H9 (cell line): ENCODE data around the gene EOMES. TPM values are rescaled to one million over a fixed set of nuclear protein-coding genes. Genes with fewer than 3 reads are reported as not detected.

Experiments used
- DNase-seq: peaks from one replicate; pipeline ENCODE4 v3.0.0-alpha.2; 2017
- H2AFZ ChIP-seq: one replicate; pipeline ENCODE4 v1.6.1; 2013; ENCODE audit warnings: mild to moderate bottlenecking, low read length, control low read depth, moderate library complexity
- H2AK5ac ChIP-seq: 2 replicates; pipeline ENCODE4 v1.6.1; 2013; ENCODE audit warnings: low read length, control low read depth, mixed read lengths; ENCODE audit not compliant: insufficient read length
- H2BK120ac ChIP-seq: one replicate; pipeline ENCODE4 v1.6.1; 2013; ENCODE audit warnings: low read depth, mild to moderate bottlenecking, low read length, control low read depth, inconsistent platforms; ENCODE audit not compliant: poor library complexity, severe bottlenecking
- H2BK12ac ChIP-seq: 2 replicates; pipeline ENCODE4 v1.6.1; 2013; ENCODE audit warnings: low read length, control low read depth, mixed read lengths, low read depth; ENCODE audit not compliant: insufficient read length
- H2BK15ac ChIP-seq: 2 replicates; pipeline ENCODE4 v1.6.1; 2013; ENCODE audit warnings: low read depth, low read length, control low read depth
- H2BK20ac ChIP-seq: one replicate; pipeline ENCODE4 v1.6.1; 2013; ENCODE audit warnings: low read depth, mild to moderate bottlenecking, low read length, control low read depth, inconsistent platforms; ENCODE audit not compliant: poor library complexity, severe bottlenecking
- H2BK5ac ChIP-seq: 2 replicates; pipeline ENCODE4 v1.6.1; 2013; ENCODE audit warnings: low read length, control low read depth, mixed read lengths; ENCODE audit not compliant: insufficient read length
- H3K14ac ChIP-seq: 2 replicates; pipeline ENCODE4 v1.6.1; 2013; ENCODE audit warnings: low read length, control low read depth; ENCODE audit not compliant: insufficient read depth
- H3K18ac ChIP-seq: 2 replicates; pipeline ENCODE4 v1.6.1; 2013; ENCODE audit warnings: low read depth, mild to moderate bottlenecking, mixed read lengths, low read length, control low read depth; ENCODE audit not compliant: insufficient read length
- H3K23ac ChIP-seq: 2 replicates; pipeline ENCODE4 v1.6.1; 2013; ENCODE audit warnings: low read length, control low read depth, mixed read lengths, low read depth; ENCODE audit not compliant: insufficient read length
- H3K23me2 ChIP-seq: 2 replicates; pipeline ENCODE4 v1.6.1; 2013; ENCODE audit warnings: low read depth, mild to moderate bottlenecking, mixed read lengths, low read length, control low read depth; ENCODE audit not compliant: insufficient read length, poor library complexity, severe bottlenecking
- H3K27ac ChIP-seq: 2 replicates; pipeline ENCODE4 v1.5.1; 2013; ENCODE audit warnings: low read length, control low read depth, mixed read lengths, low read depth; ENCODE audit not compliant: insufficient read length
- H3K27me3 ChIP-seq: 2 replicates; pipeline ENCODE4 v1.6.1; 2013; ENCODE audit warnings: low read length, control low read depth, inconsistent platforms; ENCODE audit not compliant: insufficient read depth
- H3K4ac ChIP-seq: 2 replicates; pipeline ENCODE4 v1.6.1; 2013; ENCODE audit warnings: low read depth, mild to moderate bottlenecking, control low read depth, inconsistent platforms, low read length, moderate library complexity
- H3K4me1 ChIP-seq: 2 replicates; pipeline ENCODE4 v1.6.1; 2013; ENCODE audit warnings: low read length, control low read depth, inconsistent platforms; ENCODE audit not compliant: insufficient read depth
- H3K4me2 ChIP-seq: 2 replicates; pipeline ENCODE4 v1.6.1; 2013; ENCODE audit warnings: low read length, control low read depth, mixed read lengths; ENCODE audit not compliant: insufficient read length, insufficient read depth
- H3K56ac ChIP-seq: 2 replicates; pipeline ENCODE4 v1.6.1; 2013; ENCODE audit warnings: low read depth, mild to moderate bottlenecking, mixed read lengths, low read length, control low read depth; ENCODE audit not compliant: insufficient read length
- H3K79me1 ChIP-seq: 2 replicates; pipeline ENCODE4 v1.6.1; 2013; ENCODE audit warnings: low read depth, mild to moderate bottlenecking, moderate library complexity, low read length, control low read depth, inconsistent platforms; ENCODE audit not compliant: insufficient read depth, poor library complexity, severe bottlenecking
- H3K79me2 ChIP-seq: 2 replicates; pipeline ENCODE4 v1.6.1; 2013; ENCODE audit warnings: low read length, control low read depth, inconsistent platforms; ENCODE audit not compliant: insufficient read depth
- H3K9ac ChIP-seq: 2 replicates; pipeline ENCODE4 v1.6.1; 2013; ENCODE audit warnings: low read length, control low read depth, mixed read lengths; ENCODE audit not compliant: insufficient read length; ENCODE audit errors: extremely low read depth
- H3K9me3 ChIP-seq: one replicate; pipeline ENCODE4 v1.6.1; 2013; ENCODE audit warnings: low read depth, low read length, inconsistent platforms; ENCODE audit not compliant: control insufficient read depth
- H3T11ph ChIP-seq: one replicate; pipeline ENCODE4 v1.6.1; 2013; ENCODE audit warnings: mild to moderate bottlenecking, low read length, control low read depth, inconsistent platforms
- H4K20me1 ChIP-seq: one replicate; pipeline ENCODE4 v1.6.1; 2013; ENCODE audit not compliant: control insufficient read depth, insufficient read length, insufficient read depth
- H4K5ac ChIP-seq: 2 replicates; pipeline ENCODE4 v1.6.1; 2013; ENCODE audit warnings: low read depth, mild to moderate bottlenecking, mixed read lengths, low read length, control low read depth; ENCODE audit not compliant: insufficient read length
- H4K8ac ChIP-seq: replicated peaks from 2 replicates; pipeline ENCODE4 v1.6.1; 2013; ENCODE audit warnings: low read length, control low read depth, mixed read lengths, low read depth; ENCODE audit not compliant: insufficient read length
- H4K91ac ChIP-seq: 2 replicates; pipeline ENCODE4 v1.6.1; 2013; ENCODE audit warnings: low read depth, mild to moderate bottlenecking, moderate library complexity, mixed read lengths, low read length, control low read depth; ENCODE audit not compliant: insufficient read length
- H3K27ac Mint-ChIP-seq, 3 experiments: 2 replicates in 2 of 3; 3 replicates in 1 of 3; pipeline ENCODE4 v1.8.0; 2020 to 2021; ENCODE audit warnings: mixed read lengths in 3 of 3, mild to moderate bottlenecking in 1 of 3, moderate library complexity in 1 of 3
- H3K27me3 Mint-ChIP-seq: 2 replicates; pipeline ENCODE4 v1.8.0; 2021; ENCODE audit warnings: low read depth, mild to moderate bottlenecking, moderate library complexity, mixed read lengths
- H3K36me3 Mint-ChIP-seq, 3 experiments: 2 replicates in 2 of 3; 3 replicates in 1 of 3; pipeline ENCODE4 v1.8.0; 2020 to 2021; ENCODE audit warnings: low read depth in 3 of 3, mixed read lengths in 3 of 3; ENCODE audit not compliant: insufficient read depth in 1 of 3
- H3K4me1 Mint-ChIP-seq, 2 experiments: 2 replicates each; pipeline ENCODE4 v1.8.0; 2020; ENCODE audit warnings: mixed read lengths in 2 of 2
- H3K4me3 Mint-ChIP-seq, 2 experiments: 2 replicates in 1 of 2; 3 replicates in 1 of 2; pipeline ENCODE4 v1.8.0; 2020 to 2021; ENCODE audit warnings: mild to moderate bottlenecking in 2 of 2, mixed read lengths in 2 of 2, moderate library complexity in 1 of 2
- H3K9me3 Mint-ChIP-seq, 2 experiments: 2 replicates in 1 of 2; 3 replicates in 1 of 2; pipeline ENCODE4 v1.8.0; 2020; ENCODE audit warnings: mild to moderate bottlenecking in 2 of 2, mixed read lengths in 2 of 2, moderate library complexity in 1 of 2
- CTCF ChIP-seq: fragments of 200-600 bp; sonication (generic); conservative IDR thresholded peaks from 3 replicates; pipeline ENCODE4 v1.8.0; 2021; ENCODE audit warnings: antibody characterized with exemption, mild to moderate bottlenecking
- WGBS: extraction: QIAGEN DNeasy Blood & Tissue Kit; methylation state at CpG from one replicate; pipeline ENCODE4 v1.1.7; 2013; ENCODE audit warnings: missing lambda C conversion rate, low lambda C conversion rate, mixed read lengths; ENCODE audit not compliant: insufficient read length; ENCODE audit errors: extremely low coverage; 5-methylcytosine and 5-hydroxymethylcytosine counted together
- total RNA-seq: library from RNA; stranded (reverse); gene quantifications from 2 replicates; pipeline ENCODE4 v1.2.1, GENCODE V29; 2021

The EOMES gene
- total RNA-seq, 1 experiment from 2014 or later = 1.7 TPM

GRCh38 chr3:27680517-27681246 lies 41.4 kb downstream of the EOMES start:
- Histone ChIP-seq H2AK5ac (no peak overlapping the region), H4K5ac (peak overlapping the region; percentile 11), H3K79me1 (no peaks in the 10 kb centered on the region), H3K27me3 (no peaks in the 10 kb centered on the region), H2BK12ac (no peak overlapping the region), H3K4me1 (no peaks in the 10 kb centered on the region; the same call in 1 of the 2 replicates), H3K79me2 (no peaks in the 10 kb centered on the region), H2BK120ac (no peak overlapping the region), H3K18ac (peak overlapping the region; percentile 24), H2BK15ac (no peak overlapping the region), H3T11ph (no peak overlapping the region), H3K23me2 (peaks cover 3% of the 10 kb centered on the region), H2BK5ac (no peak overlapping the region), H3K27ac (peak overlapping the region; percentile 68), H3K9me3 (no peaks in the 10 kb centered on the region), H2AFZ (peak overlapping the region; percentile 80), H3K23ac (no peak overlapping the region), H3K9ac (peak overlapping the region; percentile 25), H4K91ac (no peak overlapping the region), H3K4me2 (peak overlapping the region; percentile 53), H4K20me1 (no peaks in the 10 kb centered on the region), H4K8ac (no peak overlapping the region), H3K56ac (no peak overlapping the region), H2BK20ac (no peak overlapping the region), H3K4ac (no peak overlapping the region), H3K14ac (no peak overlapping the region)
- DNase-seq = peak; percentile 69
- Mint-ChIP-seq H3K36me3 (no peaks in the 10 kb centered on the region), H3K4me1 (peaks cover 13 to 18% of the 10 kb centered on the region in 2 experiments), H3K27me3 (no peaks in the 10 kb centered on the region), H3K27ac (peak overlapping the region; percentile 82 to 95 (median 85)), H3K4me3 (peak overlapping the region; percentile 22 to 47; a peak in 4 of 5 replicates), H3K9me3 (no peaks in the 10 kb centered on the region)
- no peak for TF ChIP-seq CTCF
- WGBS = no CpG with 5 or more reads among the region's 5 CpGs
